Measurements from ENCODE around the gene SRD5A3.
"Not testable (repeated sequence)": the region's sequence is repeated elsewhere in the genome, so short reads cannot be mapped to it uniquely, and the experiment has no call there.

- not testable (repeated sequence) for TF ChIP-seq ZBTB33 (IDR thresholded peaks at IDR 0.05); SP1 (IDR thresholded peaks at IDR 0.05); CTCF (IDR thresholded peaks at IDR 0.05; ENCODE audit: low read depth, low read length, missing input control); EGR1 (IDR thresholded peaks at IDR 0.05; ENCODE audit: low read depth in 2 of 2)
- TF ChIP-seq, protein P1, sequence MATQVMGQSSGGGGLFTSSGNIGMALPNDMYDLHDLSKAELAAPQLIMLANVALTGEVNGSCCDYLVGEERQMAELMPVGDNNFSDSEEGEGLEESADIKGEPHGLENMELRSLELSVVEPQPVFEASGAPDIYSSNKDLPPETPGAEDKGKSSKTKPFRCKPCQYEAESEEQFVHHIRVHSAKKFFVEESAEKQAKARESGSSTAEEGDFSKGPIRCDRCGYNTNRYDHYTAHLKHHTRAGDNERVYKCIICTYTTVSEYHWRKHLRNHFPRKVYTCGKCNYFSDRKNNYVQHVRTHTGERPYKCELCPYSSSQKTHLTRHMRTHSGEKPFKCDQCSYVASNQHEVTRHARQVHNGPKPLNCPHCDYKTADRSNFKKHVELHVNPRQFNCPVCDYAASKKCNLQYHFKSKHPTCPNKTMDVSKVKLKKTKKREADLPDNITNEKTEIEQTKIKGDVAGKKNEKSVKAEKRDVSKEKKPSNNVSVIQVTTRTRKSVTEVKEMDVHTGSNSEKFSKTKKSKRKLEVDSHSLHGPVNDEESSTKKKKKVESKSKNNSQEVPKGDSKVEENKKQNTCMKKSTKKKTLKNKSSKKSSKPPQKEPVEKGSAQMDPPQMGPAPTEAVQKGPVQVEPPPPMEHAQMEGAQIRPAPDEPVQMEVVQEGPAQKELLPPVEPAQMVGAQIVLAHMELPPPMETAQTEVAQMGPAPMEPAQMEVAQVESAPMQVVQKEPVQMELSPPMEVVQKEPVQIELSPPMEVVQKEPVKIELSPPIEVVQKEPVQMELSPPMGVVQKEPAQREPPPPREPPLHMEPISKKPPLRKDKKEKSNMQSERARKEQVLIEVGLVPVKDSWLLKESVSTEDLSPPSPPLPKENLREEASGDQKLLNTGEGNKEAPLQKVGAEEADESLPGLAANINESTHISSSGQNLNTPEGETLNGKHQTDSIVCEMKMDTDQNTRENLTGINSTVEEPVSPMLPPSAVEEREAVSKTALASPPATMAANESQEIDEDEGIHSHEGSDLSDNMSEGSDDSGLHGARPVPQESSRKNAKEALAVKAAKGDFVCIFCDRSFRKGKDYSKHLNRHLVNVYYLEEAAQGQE (IDR thresholded peaks at IDR 0.05) = not testable (repeated sequence)
Measured at GRCh38 chr4:55362938-55363337, 16.9 kb downstream of the SRD5A3 start.

All from liver (tissue), 3 donors.